GM12875 (cell line): ENCODE measurements around the gene FAM110A.
"Not testable (repeated sequence)": the region's sequence is repeated elsewhere in the genome, so short reads cannot be mapped to it uniquely, and the experiment has no call there.

ENCODE experiments used
- H3K4me3 ChIP-seq: one replicate; pipeline ENCODE4 v1.5.1; 2011; ENCODE audit warnings: low read depth, low read length, control low read depth
- CTCF ChIP-seq: IDR thresholded peaks from 2 replicates; pipeline ENCODE4 v1.5.1; 2011; ENCODE audit warnings: low read depth, mild to moderate bottlenecking, control low read depth, inconsistent platforms, low read length, moderate library complexity, borderline replicate concordance; ENCODE audit not compliant: insufficient read depth

Gene FAM110A

GRCh38 chr20:824916-825315, 8.6 kb upstream of the FAM110A start:
- H3K4me3 ChIP-seq: no peak overlapping the region
- no peak for TF ChIP-seq CTCF

DNA sequence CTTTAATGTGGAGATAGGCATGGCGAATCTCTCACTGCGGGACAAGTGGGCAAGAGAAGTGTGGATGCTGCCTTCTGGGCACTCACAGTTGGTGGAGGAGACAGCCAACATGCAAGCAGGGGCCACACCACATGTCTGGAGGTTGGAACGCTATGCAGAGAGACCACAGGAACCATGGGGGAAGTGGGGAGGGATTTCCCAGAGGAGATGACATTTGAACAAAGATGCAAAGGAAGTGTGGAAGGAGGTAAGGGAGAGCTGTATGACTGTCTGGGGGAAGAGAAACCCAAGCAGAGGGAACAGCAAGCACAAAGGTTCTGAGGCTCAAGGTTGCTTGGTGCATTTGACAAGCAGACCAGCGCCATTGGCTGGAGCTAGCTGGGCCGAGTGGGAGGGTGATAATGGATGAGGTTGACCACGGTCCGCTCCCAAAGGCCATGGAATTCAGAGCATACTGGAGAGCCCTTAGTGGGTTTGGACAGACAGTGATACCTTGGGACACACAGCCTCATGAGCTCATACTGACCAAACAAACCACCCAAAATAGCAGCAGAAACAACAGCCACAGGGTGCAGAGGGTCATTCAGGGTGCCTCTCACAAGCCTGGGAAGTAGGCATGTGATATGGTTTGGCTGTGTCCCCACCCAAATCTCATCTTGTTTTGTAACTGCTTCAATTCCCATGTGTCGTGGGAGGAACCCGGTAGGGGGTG, 7.6 kb upstream of the FAM110A start:
- no peak for TF ChIP-seq CTCF
- no peak overlapping the region for H3K4me3 ChIP-seq

DNA sequence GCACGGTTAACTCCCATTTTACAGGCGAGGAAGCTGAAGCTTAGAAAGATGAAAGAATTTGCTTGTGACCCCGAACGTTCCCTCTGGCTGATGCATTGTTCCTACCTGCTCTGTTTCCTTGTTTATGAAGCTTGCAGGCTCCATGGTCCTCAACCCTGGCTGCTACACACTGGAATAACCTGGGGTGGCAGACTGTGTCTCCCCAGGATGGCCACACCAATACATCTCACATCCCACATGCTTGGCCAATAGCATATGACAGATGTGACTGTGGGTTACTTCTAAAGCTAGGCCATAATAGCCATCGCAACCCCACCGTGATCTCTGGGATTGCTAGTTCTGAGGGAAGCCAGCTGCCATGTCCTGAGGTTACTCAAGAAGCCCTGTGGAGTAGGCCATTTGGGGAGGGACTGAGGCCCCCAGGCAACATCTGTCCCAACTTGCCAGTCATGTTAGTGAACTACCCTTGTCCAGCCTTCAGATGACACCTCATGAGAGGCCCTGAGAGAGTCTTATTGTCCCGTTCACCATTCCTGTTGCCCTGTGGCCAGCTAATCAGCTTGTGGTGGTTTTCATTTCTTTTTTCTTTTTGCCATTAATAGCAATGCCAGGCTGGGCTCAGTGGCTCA, 6.7 kb upstream of the FAM110A start:
- no peak for TF ChIP-seq CTCF

DNA sequence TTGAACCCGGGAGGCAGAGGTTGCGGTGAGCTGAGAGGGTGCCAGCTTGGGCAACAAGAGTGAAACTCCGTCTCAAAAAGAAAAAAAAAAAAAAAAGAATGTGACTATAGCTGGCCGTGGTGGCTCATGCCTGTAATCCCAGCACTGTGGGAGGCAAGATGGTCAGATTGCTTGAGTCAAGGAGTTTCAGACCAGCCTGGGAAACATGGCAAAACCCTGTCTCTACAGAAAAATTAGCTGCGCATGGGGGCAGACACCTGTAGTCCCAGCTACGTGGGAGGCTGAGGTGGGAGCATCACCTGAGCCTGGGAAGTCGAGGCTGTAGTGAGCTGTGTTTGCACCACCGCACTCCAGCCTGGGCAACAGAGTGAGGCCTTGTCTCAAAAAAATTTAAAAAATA, 5.5 kb upstream of the FAM110A start:
- not testable (repeated sequence) for H3K4me3 ChIP-seq

More for the DNA sequence above, 6.7 kb upstream of the FAM110A start:
- H3K4me3 ChIP-seq: no peak overlapping the region

GRCh38 chr20:828987-829386, 4.5 kb upstream of the FAM110A start:
- TF ChIP-seq CTCF: no peak
- H3K4me3 ChIP-seq: no peak overlapping the region

DNA sequence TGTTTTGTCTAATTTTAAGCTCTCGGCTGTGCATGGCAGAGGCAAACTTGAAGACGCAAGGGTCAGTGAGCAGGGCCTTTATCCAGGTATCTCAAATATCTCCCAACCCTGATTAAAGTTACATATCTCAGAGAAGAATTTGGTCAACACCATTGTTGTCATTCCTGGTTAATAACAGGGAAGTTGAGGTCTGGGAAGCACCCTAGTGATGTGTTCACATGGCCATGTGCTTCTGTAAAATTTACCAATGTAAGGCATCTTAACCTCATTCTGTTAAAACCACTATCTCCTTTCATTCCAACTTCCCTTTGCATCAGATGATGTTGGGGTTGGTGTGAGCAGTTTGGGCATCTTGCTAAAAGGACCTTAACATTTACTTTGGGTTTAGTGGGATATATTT, 4.0 kb upstream of the FAM110A start:
- H3K4me3 ChIP-seq: no peak overlapping the region
- TF ChIP-seq CTCF: no peak

DNA sequence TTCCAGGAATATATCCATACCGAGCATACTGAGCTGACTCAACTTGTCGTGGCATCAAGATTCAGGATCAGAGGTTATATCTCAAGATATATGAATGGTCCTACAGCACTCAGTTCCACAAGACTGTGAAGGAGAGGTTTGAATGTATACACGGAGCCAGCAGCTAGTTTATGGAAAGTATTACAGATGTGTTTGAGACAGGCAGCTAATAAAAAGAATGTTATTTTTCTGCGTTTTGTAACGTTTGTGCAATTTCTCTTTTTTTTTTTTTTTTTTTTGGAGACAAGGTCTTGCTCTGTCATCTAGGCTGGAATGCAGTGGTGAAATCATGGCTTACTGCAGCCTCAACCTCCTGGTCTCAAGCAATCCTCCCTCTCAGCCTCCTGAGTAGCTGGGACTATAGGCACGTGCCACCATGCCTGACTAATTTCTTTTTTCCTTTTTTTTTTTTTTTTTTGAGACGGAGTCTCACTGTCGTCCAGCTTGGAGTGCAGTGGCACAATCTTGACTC, 3.4 kb upstream of the FAM110A start:
- TF ChIP-seq CTCF: no peak
- no peak overlapping the region for H3K4me3 ChIP-seq

- H3K4me3 ChIP-seq: no peak overlapping the region
- TF ChIP-seq CTCF: no peak
Measured at GRCh38 chr20:831251-831650, 2.3 kb upstream of the FAM110A start.
